Testis (tissue), 3 donors: Measurements from ENCODE around the gene LRRC8D. TPM values are rescaled to one million over a fixed set of nuclear protein-coding genes. Genes with fewer than 3 reads are reported as not detected.

Experiments
- DNase-seq: peaks from one replicate; pipeline ENCODE4 v3.0.0-alpha.2; 2019
- H3K27ac ChIP-seq, 2 donors: fragments of 200-600 bp; sonication (generic); one replicate each; pipeline ENCODE4 v1.5.1; 2019
- H3K27me3 ChIP-seq: fragments of 200-600 bp; sonication (generic); one replicate; pipeline ENCODE4 v1.5.1; 2019
- H3K36me3 ChIP-seq: fragments of 200-600 bp; sonication (generic); one replicate; pipeline ENCODE4 v1.5.1; 2017; ENCODE audit warnings: low read depth; ENCODE audit errors: missing control alignments
- H3K4me1 ChIP-seq: fragments of 200-600 bp; sonication (generic); one replicate; pipeline ENCODE4 v1.5.1; 2019
- H3K4me3 ChIP-seq, 2 donors: fragments of 200-600 bp; sonication (generic); one replicate each; pipeline ENCODE4 v1.5.1; 2017 to 2019
- H3K9me3 ChIP-seq: fragments of 200-600 bp; sonication (generic); one replicate; pipeline ENCODE4 v1.5.1; 2017
- CTCF ChIP-seq, 3 experiments: fragments of 450-650 bp in 2 of 3; fragments of 200-600 bp in 1 of 3; sonication (generic) in 1 of 3; IDR thresholded peaks; one replicate each; pipeline ENCODE4 v1.5.1; 2016 to 2019; ENCODE audit warnings: antibody characterized with exemption in 3 of 3, mild to moderate bottlenecking in 2 of 3, moderate library complexity in 1 of 3
- POLR2A ChIP-seq: fragments of 450-650 bp; IDR thresholded peaks from one replicate; pipeline ENCODE4 v1.6.1; 2017; ENCODE audit warnings: antibody characterized with exemption, mild to moderate bottlenecking, moderate library complexity
- WGBS, 2 donors: methylation state at CpG; one replicate each; pipeline ENCODE4 v1.1.5; 2018; 5-methylcytosine and 5-hydroxymethylcytosine counted together
- intact Hi-C: fragments of 100-400 bp; cut with DNase I; formaldehyde crosslinking; loops from one replicate; pipeline ENCODE4 v1.15.1; 2023; ENCODE audit warnings: low total_unique reads
- polyA plus RNA-seq: library from polyadenylated mRNA; stranded (reverse); fragments of 350-450 nt; fragmentation: Illumina TruSeq; extraction: RNeasy Lipid Tissue Mini Kit (QIAGEN cat#74804); gene quantifications from one replicate; pipeline ENCODE4 v1.2.3, GENCODE V29; 2014; ENCODE audit warnings: low read depth, low replicate concordance; ENCODE audit not compliant: insufficient read depth
- total RNA-seq, 2 donors: library from RNA; depleted of rRNA; stranded (reverse); fragments of >200 nt; gene quantifications; one replicate each; pipeline ENCODE4 v1.2.3, GENCODE V29; 2016

The LRRC8D gene
- total and polyA plus RNA-seq, 3 donors from 2014 or later: 20.8 to 46.1 (median 41.1) TPM

GRCh38 chr1:89971600-89971999, 150.8 kb downstream of the LRRC8D start:
- intact Hi-C loops: no loop called here
- H3K4me1 ChIP-seq: peaks cover 3% of the 10 kb centered on the region
- TF ChIP-seq CTCF (IDR thresholded peaks at IDR 0.05) (no peak), POLR2A (no peak)
- no peaks in the 10 kb centered on the region for H3K36me3 ChIP-seq
- no peak overlapping the region for H3K4me3 ChIP-seq
- no peak for DNase-seq
- no peaks in the 10 kb centered on the region for H3K27me3 ChIP-seq
- no peak overlapping the region for H3K27ac ChIP-seq
- 76 to 96% methylated on average over 1 of the region's 1 CpG for WGBS, 2 donors
- H3K9me3 ChIP-seq: no peaks in the 10 kb centered on the region

GRCh38 chr1:89972024-89972423, 151.2 kb downstream of the LRRC8D start:
- H3K4me1 ChIP-seq: peaks cover 3% of the 10 kb centered on the region
- intact Hi-C loops: no loop called here
- DNase-seq: no peak
- H3K36me3 ChIP-seq: no peaks in the 10 kb centered on the region
- H3K4me3 ChIP-seq: no peak overlapping the region
- TF ChIP-seq CTCF (IDR thresholded peaks at IDR 0.05): no peak
- no peak for TF ChIP-seq POLR2A
- H3K9me3 ChIP-seq: no peaks in the 10 kb centered on the region
- no peak overlapping the region for H3K27ac ChIP-seq
- H3K27me3 ChIP-seq: no peaks in the 10 kb centered on the region

- Histone ChIP-seq H3K9me3 (no peaks in the 10 kb centered on the region), H3K27me3 (no peaks in the 10 kb centered on the region), H3K4me3 (no peak overlapping the region), H3K36me3 (no peaks in the 10 kb centered on the region), H3K27ac (no peak overlapping the region), H3K4me1 (peaks cover 3% of the 10 kb centered on the region)
- no peak for TF ChIP-seq POLR2A
- TF ChIP-seq CTCF (IDR thresholded peaks at IDR 0.05): no peak
- intact Hi-C loops: no loop called here
- no peak for DNase-seq
- 81 to 84% methylated on average over 8 of the region's 8 CpGs for WGBS, 2 donors
Measured at GRCh38 chr1:89973471-89974127, 152.8 kb downstream of the LRRC8D start.

GRCh38 chr1:89974256-89974655, 153.4 kb downstream of the LRRC8D start:
- H3K9me3 ChIP-seq: no peaks in the 10 kb centered on the region
- H3K36me3 ChIP-seq: no peaks in the 10 kb centered on the region
- no peak overlapping the region for H3K4me3 ChIP-seq
- H3K27me3 ChIP-seq: no peaks in the 10 kb centered on the region
- WGBS, 2 donors: 86 to 95% methylated on average over 4 of the region's 4 CpGs
- TF ChIP-seq POLR2A: no peak
- no peak for TF ChIP-seq CTCF (IDR thresholded peaks at IDR 0.05)
- no peak for DNase-seq
- H3K4me1 ChIP-seq: peaks cover 3% of the 10 kb centered on the region
- intact Hi-C loops: no loop called here
- no peak overlapping the region for H3K27ac ChIP-seq
